H1 (cell line): Measurements from ENCODE around the gene CHD5. TPM values are rescaled to one million over a fixed set of nuclear protein-coding genes. Genes with fewer than 3 reads are reported as not detected.

Source experiments
- CTCF ChIA-PET: fragments of 300-600 bp; sonication (Branson Sonifier 250); formaldehyde crosslinking; loops from one replicate; lab custom pipeline; 2021; ENCODE audit not compliant: partially characterized antibody; lab: Charles Lee
- POLR2A ChIA-PET: fragments of 300-600 bp; sonication (Branson Sonifier 250); formaldehyde crosslinking; loops from one replicate; lab custom pipeline; 2021; ENCODE audit warnings: inconsistent platforms; ENCODE audit not compliant: partially characterized antibody; lab: Charles Lee
- DNase-seq, 2 experiments: peaks; one replicate each; pipeline versions ENCODE4 v3.0.0 to v3.0.0-alpha.2; 2010 to 2022; ENCODE audit warnings: low spot score in 2 of 2, low read depth in 1 of 2, mixed read lengths in 1 of 2
- FAIRE-seq: peaks from 2 replicates; lab custom pipeline; 2011; peaks lifted over from hg19 to GRCh38; lab: Jason Lieb, UNC
- H2AFZ ChIP-seq: 2 replicates; pipeline ENCODE4 v1.8.1; 2012; ENCODE audit warnings: low read length, inconsistent platforms
- H2AK5ac ChIP-seq: 2 replicates; pipeline ENCODE4 v1.6.1; 2013; ENCODE audit warnings: low read depth, low read length
- H2BK120ac ChIP-seq: replicated peaks from 2 replicates; pipeline ENCODE3; 2013; ENCODE audit warnings: low read depth, low read length, inconsistent platforms
- H2BK12ac ChIP-seq: 2 replicates; pipeline ENCODE4 v1.6.1; 2013; ENCODE audit warnings: low read depth, low read length
- H2BK15ac ChIP-seq: 2 replicates; pipeline ENCODE4 v1.6.1; 2013; ENCODE audit warnings: low read length
- H2BK20ac ChIP-seq: 2 replicates; pipeline ENCODE4 v1.6.1; 2013; ENCODE audit warnings: low read length
- H2BK5ac ChIP-seq: 2 replicates; pipeline ENCODE4 v1.6.1; 2013; ENCODE audit warnings: low read depth, low read length
- H3K14ac ChIP-seq: 2 replicates; pipeline ENCODE4 v1.6.1; 2013; ENCODE audit warnings: inconsistent platforms; ENCODE audit not compliant: insufficient read length
- H3K18ac ChIP-seq: 2 replicates; pipeline ENCODE4 v1.6.1; 2013; ENCODE audit warnings: low read length; ENCODE audit errors: extremely low read depth
- H3K23ac ChIP-seq: 2 replicates; pipeline ENCODE4 v1.6.1; 2013; ENCODE audit warnings: inconsistent platforms; ENCODE audit not compliant: insufficient read length
- H3K23me2 ChIP-seq: 2 replicates; pipeline ENCODE4 v1.6.1; 2013; ENCODE audit warnings: low read depth, low read length
- H3K27ac ChIP-seq: 2 replicates; pipeline ENCODE4 v1.6.1; 2011; ENCODE audit warnings: low read depth, low read length, inconsistent platforms
- H3K27me3 ChIP-seq, 4 experiments: replicated peaks in 1 of 4; 1 replicate in 1 of 4; 2 replicates in 3 of 4; pipeline versions ENCODE4 v1.6.1 to v1.8.1; 2011 to 2013; ENCODE audit warnings: low read length in 3 of 4, mild to moderate bottlenecking in 3 of 4, inconsistent platforms in 2 of 4, mixed read lengths in 2 of 4, moderate library complexity in 1 of 4; ENCODE audit not compliant: control insufficient read depth in 3 of 4, insufficient read depth in 3 of 4; ENCODE audit errors: extremely low read depth in 1 of 4
- H3K36me3 ChIP-seq, 4 experiments: 2 replicates each; pipeline versions ENCODE4 v1.6.1 to v1.8.1; 2011 to 2013; ENCODE audit warnings: mild to moderate bottlenecking in 4 of 4, low read length in 3 of 4, moderate library complexity in 2 of 4, control low read depth in 1 of 4, inconsistent platforms in 1 of 4; ENCODE audit not compliant: insufficient read depth in 4 of 4, control insufficient read depth in 2 of 4
- H3K4ac ChIP-seq: replicated peaks from 2 replicates; pipeline ENCODE3; 2013; ENCODE audit warnings: low read length, low read depth, mixed read lengths, inconsistent platforms; ENCODE audit not compliant: insufficient read length
- H3K4me1 ChIP-seq, 4 experiments: replicated peaks in 1 of 4; 1 replicate in 1 of 4; 2 replicates in 3 of 4; pipeline versions ENCODE4 v1.6.1 to v1.8.1; 2011 to 2013; ENCODE audit warnings: low read length in 3 of 4, inconsistent platforms in 2 of 4, mixed read lengths in 1 of 4; ENCODE audit not compliant: insufficient read depth in 4 of 4, control insufficient read depth in 3 of 4
- H3K4me2 ChIP-seq, 2 experiments: 2 replicates each; pipeline versions ENCODE4 v1.6.1 to v1.8.1; 2011 to 2013; ENCODE audit warnings: low read depth in 2 of 2, low read length in 2 of 2, control low read depth in 1 of 2, inconsistent platforms in 1 of 2, mild to moderate bottlenecking in 1 of 2; ENCODE audit not compliant: insufficient read depth in 1 of 2
- H3K4me3 ChIP-seq, 4 experiments: fragments of 200-600, 300-600 bp in 1 of 4; sonication (generic), shearing (Covaris generic), sonication (Bioruptor Twin) in 1 of 4; 2 replicates each; pipeline versions ENCODE4 v1.5.1 to v1.8.1; 2011 to 2016; ENCODE audit warnings: low read length in 4 of 4, low read depth in 3 of 4, control low read depth in 2 of 4, inconsistent platforms in 2 of 4, mild to moderate bottlenecking in 2 of 4, mixed read lengths in 1 of 4, moderate library complexity in 1 of 4; ENCODE audit not compliant: insufficient read depth in 2 of 4; ENCODE audit errors: extremely low read depth in 1 of 4
- H3K56ac ChIP-seq: replicated peaks from 2 replicates; pipeline ENCODE3; 2013; ENCODE audit warnings: low read depth, mild to moderate bottlenecking, mixed read lengths, low read length, inconsistent platforms; ENCODE audit not compliant: insufficient read length
- H3K79me1 ChIP-seq: 2 replicates; pipeline ENCODE4 v1.6.1; 2013; ENCODE audit warnings: low read depth, low read length, control low read depth
- H3K79me2 ChIP-seq, 2 experiments: 2 replicates each; pipeline versions ENCODE4 v1.6.1 to v1.8.1; 2012 to 2013; ENCODE audit warnings: low read length in 2 of 2, mild to moderate bottlenecking in 2 of 2, inconsistent platforms in 1 of 2; ENCODE audit not compliant: insufficient read depth in 2 of 2, control insufficient read depth in 1 of 2
- H3K9ac ChIP-seq, 4 experiments: replicated peaks in 1 of 4; 1 replicate in 1 of 4; 2 replicates in 3 of 4; pipeline versions ENCODE4 v1.6.1 to v1.8.1; 2011 to 2013; ENCODE audit warnings: low read depth in 3 of 4, low read length in 3 of 4, control low read depth in 2 of 4, mild to moderate bottlenecking in 2 of 4, moderate library complexity in 2 of 4, inconsistent platforms in 1 of 4; ENCODE audit errors: extremely low read depth in 1 of 4
- H3K9me3 ChIP-seq, 2 experiments: 2 replicates each; pipeline versions ENCODE4 v1.6.1 to v1.8.1; 2012 to 2013; ENCODE audit warnings: mild to moderate bottlenecking in 2 of 2, moderate library complexity in 2 of 2, control low read depth in 1 of 2, inconsistent platforms in 1 of 2, low read depth in 1 of 2, low read length in 1 of 2, mixed read lengths in 1 of 2; ENCODE audit not compliant: insufficient read depth in 2 of 2
- H4K20me1 ChIP-seq, 2 experiments: replicated peaks in 1 of 2; 2 replicates each; pipeline versions ENCODE3 to v1.8.1; 2011 to 2013; ENCODE audit warnings: inconsistent platforms in 2 of 2, low read length in 2 of 2, mild to moderate bottlenecking in 1 of 2; ENCODE audit not compliant: insufficient read depth in 2 of 2, control insufficient read depth in 1 of 2
- H4K5ac ChIP-seq: 2 replicates; pipeline ENCODE4 v1.6.1; 2013; ENCODE audit warnings: low read length, low read depth, mixed read lengths, inconsistent platforms; ENCODE audit not compliant: insufficient read length
- H4K8ac ChIP-seq: 2 replicates; pipeline ENCODE4 v1.8.0; 2013; ENCODE audit warnings: mild to moderate bottlenecking, moderate library complexity, low read length, inconsistent platforms; ENCODE audit not compliant: insufficient read depth; ENCODE audit errors: extremely low read depth
- H4K91ac ChIP-seq: replicated peaks from 2 replicates; pipeline ENCODE3; 2013; ENCODE audit warnings: low read length, mixed read lengths, inconsistent platforms; ENCODE audit not compliant: insufficient read length
- BCL11A ChIP-seq, 2 experiments: IDR thresholded peaks; one replicate each; pipeline ENCODE4 v1.6.1; 2011; ENCODE audit warnings: low read depth in 2 of 2, low read length in 2 of 2, mild to moderate bottlenecking in 2 of 2
- CBX5 ChIP-seq: fragments of 300-800, 300-1000 bp; sonication (generic); IDR thresholded peaks from 2 replicates; pipeline ENCODE4 v1.7.1; 2016; ENCODE audit warnings: antibody characterized with exemption, low read length, low read depth
- CEBPB ChIP-seq: IDR thresholded peaks from 2 replicates; pipeline ENCODE4 v1.6.1; 2012; ENCODE audit warnings: low read depth, low read length
- CHD1 ChIP-seq: IDR thresholded peaks from 2 replicates; pipeline ENCODE4 v1.6.1; 2012; ENCODE audit warnings: low read depth, low read length, improper control_type of control experiment
- JUN ChIP-seq: IDR thresholded peaks from 2 replicates; pipeline ENCODE4 v1.6.1; 2011; ENCODE audit warnings: low read depth, mild to moderate bottlenecking, improper control_type of control experiment, low read length
- NRF1 ChIP-seq: IDR thresholded peaks from 2 replicates; pipeline ENCODE4 v1.6.1; 2011; ENCODE audit warnings: mild to moderate bottlenecking, low read depth, low read length, improper control_type of control experiment
- POLR2A ChIP-seq, 2 experiments: IDR thresholded peaks; 1 replicate in 1 of 2; 2 replicates in 1 of 2; pipeline ENCODE4 v1.6.1; 2011; ENCODE audit warnings: low read depth in 2 of 2, low read length in 2 of 2, mild to moderate bottlenecking in 2 of 2; ENCODE audit errors: control extremely low read depth in 1 of 2
- RAD21 ChIP-seq, 2 experiments: IDR thresholded peaks in 1 of 2; conservative IDR thresholded peaks in 1 of 2; 2 replicates each; pipeline ENCODE4 v1.6.1; 2011; ENCODE audit warnings: low read depth in 2 of 2, low read length in 2 of 2, improper control_type of control experiment in 1 of 2, inconsistent platforms in 1 of 2, mild to moderate bottlenecking in 1 of 2, moderate library complexity in 1 of 2
- RBBP5 ChIP-seq: IDR thresholded peaks from 2 replicates; pipeline ENCODE4 v1.7.1; 2012; ENCODE audit warnings: low read depth, mild to moderate bottlenecking, inconsistent platforms, low read length, moderate library complexity, borderline replicate concordance
- RNF2 ChIP-seq: fragments of 200-900, 300-1000 bp; sonication (generic); IDR thresholded peaks from 2 replicates; pipeline ENCODE4 v1.7.1; 2016; ENCODE audit warnings: borderline replicate concordance, low read depth, mild to moderate bottlenecking, antibody characterized with exemption, low read length; ENCODE audit not compliant: poor library complexity, severe bottlenecking; ENCODE audit errors: missing control alignments
- TAF1 ChIP-seq: IDR thresholded peaks from 2 replicates; pipeline ENCODE4 v1.6.1; 2011; ENCODE audit warnings: mild to moderate bottlenecking, low read depth, low read length
- YY1 ChIP-seq: IDR thresholded peaks from 2 replicates; pipeline ENCODE4 v1.6.1; 2011; ENCODE audit warnings: low read depth, mild to moderate bottlenecking, low read length
- WGBS, 2 experiments: shearing (Covaris generic) in 1 of 2; methylation state at CpG; one replicate each; pipeline versions ENCODE4 v1.1.6 to v1.1.7; 2013 to 2015; ENCODE audit warnings: low lambda C conversion rate in 2 of 2, mixed read lengths in 2 of 2, inconsistent platforms in 1 of 2, low coverage in 1 of 2, missing lambda C conversion rate in 1 of 2; ENCODE audit not compliant: insufficient replicate concordance in 2 of 2, insufficient coverage in 1 of 2, insufficient read length in 1 of 2; ENCODE audit errors: extremely low coverage in 1 of 2, missing lambda C conversion rate in 1 of 2; 5-methylcytosine and 5-hydroxymethylcytosine counted together
- polyA plus RNA-seq, 7 experiments: library from polyadenylated mRNA; depleted of rRNA in 3 of 7; stranded (reverse) in 5 of 7; unstranded in 2 of 7; fragments of >200 nt in 5 of 7; fragments of 200-250 nt in 2 of 7; gene quantifications; 1 replicate in 5 of 7; 2 replicates in 1 of 7; 4 replicates in 1 of 7; pipeline versions ENCODE4 v1.2.1 to v1.2.3, GENCODE V29; 2011 to 2013; ENCODE audit warnings: missing spikeins in 2 of 7, mixed read lengths in 2 of 7
- total RNA-seq: library from RNA; stranded (reverse); fragmentation: NEBNext Ultra II Directional; extraction: Animal tissue kit (Norgen Biotek cat#: 25700); gene quantifications from 2 replicates; pipeline ENCODE4 v1.2.1, GENCODE V29; 2021
- TF ChIP-seq, protein P1 (sequence below): IDR thresholded peaks from 2 replicates; pipeline ENCODE4 v1.6.1; 2012; ENCODE audit warnings: inconsistent platforms

The CHD5 gene
- total and polyA plus RNA-seq, 2 of the 8 experiments (the other 6 are each of a cell fraction or from before 2014, with no cell fraction given) = 0.42 to 1.8 TPM

GRCh38 chr1:6086762-6087376, 93.3 kb downstream of the CHD5 start:
- H4K5ac ChIP-seq = no peak overlapping the region
- H4K8ac ChIP-seq = no peak overlapping the region
- no peak overlapping the region for H2BK15ac ChIP-seq
- no peak for FAIRE-seq
- no peak overlapping the region for H3K4me3 ChIP-seq
- no peak overlapping the region for H2AFZ ChIP-seq
- H3K79me1 ChIP-seq = no peaks in the 10 kb centered on the region
- H3K23ac ChIP-seq = no peak overlapping the region
- WGBS, 2 experiments = 90% methylated on average over 9 of the region's 15 CpGs; no CpG with 5 or more reads in 1 of the 2 experiments
- CTCF ChIA-PET = interaction anchor here (0.9 to 1.8 kb wide), 7 partner anchors 9 to 79 kb away, joined by 3 to 10 read pairs (median 4); no protein-coding TSS in a partner anchor
- H3K9me3 ChIP-seq = no peaks in the 10 kb centered on the region
- H3K23me2 ChIP-seq = no peaks in the 10 kb centered on the region
- DNase-seq = no peak
- H3K4me2 ChIP-seq = no peak overlapping the region
- no peak overlapping the region for H2BK5ac ChIP-seq
- H3K27me3 ChIP-seq = no peaks in the 10 kb centered on the region
- H3K79me2 ChIP-seq = no peaks in the 10 kb centered on the region
- H3K27ac ChIP-seq = no peak overlapping the region
- POLR2A ChIA-PET = interaction anchor here (1.3 kb wide), 1 partner anchor 105 kb away, joined by 3 read pairs; no protein-coding TSS in a partner anchor
- H2BK12ac ChIP-seq = no peak overlapping the region
- H4K91ac ChIP-seq = no peak overlapping the region
- peaks cover 0 to 3% (median under 1%) of the 10 kb centered on the region in 4 experiments; a peak in 3 of 7 replicates for H3K4me1 ChIP-seq
- no peaks in the 10 kb centered on the region for H3K36me3 ChIP-seq
- no peak overlapping the region for H3K56ac ChIP-seq
- H3K4ac ChIP-seq = no peak overlapping the region
- H3K14ac ChIP-seq = no peak overlapping the region
- peaks cover 0 to 1% of the 10 kb centered on the region in 2 experiments for H4K20me1 ChIP-seq
- no peak overlapping the region for H2AK5ac ChIP-seq
- no peak overlapping the region for H3K9ac ChIP-seq
- H3K18ac ChIP-seq = no peak overlapping the region
- H2BK120ac ChIP-seq = no peak overlapping the region
- H2BK20ac ChIP-seq = no peak overlapping the region
- TF ChIP-seq RBBP5 (no peak), NRF1 (no peak), RNF2 (no peak), YY1 (no peak), BCL11A (IDR thresholded peaks at IDR 0.05; ENCODE audit: low read depth in 2 of 2, low read length in 2 of 2) (no peak), POLR2A (IDR thresholded peaks at IDR 0.05; ENCODE audit: control extremely low read depth in 1 of 2, low read depth in 2 of 2, low read length in 2 of 2) (no peak), CEBPB (no peak), CHD1 (no peak), RAD21 (IDR thresholded peaks at IDR 0.05 in 1 of 2, conservative IDR thresholded peaks at IDR 0.05 in 1 of 2; ENCODE audit: low read depth in 2 of 2, low read length in 2 of 2) (no peak), CBX5 (no peak), JUN (no peak), TAF1 (no peak)
- TF ChIP-seq, protein P1, sequence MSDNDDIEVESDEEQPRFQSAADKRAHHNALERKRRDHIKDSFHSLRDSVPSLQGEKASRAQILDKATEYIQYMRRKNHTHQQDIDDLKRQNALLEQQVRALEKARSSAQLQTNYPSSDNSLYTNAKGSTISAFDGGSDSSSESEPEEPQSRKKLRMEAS = no peak
